ENCODE data around the gene SLC6A8.

The SLC6A8 gene

DNA sequence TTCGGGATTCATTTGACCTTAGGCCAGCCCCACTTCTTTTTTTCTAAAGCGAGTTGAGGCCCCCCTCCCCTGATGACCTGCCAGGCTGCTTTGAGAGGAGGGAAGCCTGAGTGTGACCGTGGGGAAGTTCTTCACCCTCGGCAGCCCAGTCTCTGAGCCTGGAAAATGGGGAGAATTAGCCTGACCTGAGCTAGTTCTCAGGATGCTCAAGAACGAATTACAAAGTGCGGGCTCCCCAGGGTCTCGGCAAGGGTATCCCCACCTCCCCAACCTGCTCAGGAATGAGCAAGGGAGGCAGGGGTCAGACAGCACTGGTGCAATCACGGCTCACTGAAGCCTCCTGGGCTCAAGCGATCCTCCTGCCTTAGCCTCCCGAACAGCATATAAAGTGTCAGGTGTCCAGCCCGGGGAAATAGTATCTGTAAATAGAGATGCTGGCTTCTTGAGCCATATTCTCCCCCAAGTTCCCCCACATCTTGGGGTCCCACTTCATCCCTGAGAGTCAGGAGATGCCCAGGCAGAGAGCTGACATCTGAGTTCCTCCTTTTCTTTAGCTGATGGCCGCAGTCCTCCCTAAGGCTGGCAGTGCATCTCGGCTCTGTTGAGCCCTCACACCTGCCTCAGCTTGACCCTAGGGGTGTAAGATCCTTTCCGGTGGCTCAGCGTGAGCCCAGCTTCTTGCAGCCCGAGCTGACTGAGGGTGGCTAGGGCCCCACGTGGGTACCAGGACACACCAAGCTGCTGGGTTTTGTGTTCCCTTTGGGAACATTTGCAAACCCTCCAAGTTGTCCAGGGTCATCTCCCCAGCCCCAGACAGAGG, 39.2 kb upstream of the SLC6A8 start:
- ATAC-seq (no peak), DNase-seq (no peak)

DNA sequence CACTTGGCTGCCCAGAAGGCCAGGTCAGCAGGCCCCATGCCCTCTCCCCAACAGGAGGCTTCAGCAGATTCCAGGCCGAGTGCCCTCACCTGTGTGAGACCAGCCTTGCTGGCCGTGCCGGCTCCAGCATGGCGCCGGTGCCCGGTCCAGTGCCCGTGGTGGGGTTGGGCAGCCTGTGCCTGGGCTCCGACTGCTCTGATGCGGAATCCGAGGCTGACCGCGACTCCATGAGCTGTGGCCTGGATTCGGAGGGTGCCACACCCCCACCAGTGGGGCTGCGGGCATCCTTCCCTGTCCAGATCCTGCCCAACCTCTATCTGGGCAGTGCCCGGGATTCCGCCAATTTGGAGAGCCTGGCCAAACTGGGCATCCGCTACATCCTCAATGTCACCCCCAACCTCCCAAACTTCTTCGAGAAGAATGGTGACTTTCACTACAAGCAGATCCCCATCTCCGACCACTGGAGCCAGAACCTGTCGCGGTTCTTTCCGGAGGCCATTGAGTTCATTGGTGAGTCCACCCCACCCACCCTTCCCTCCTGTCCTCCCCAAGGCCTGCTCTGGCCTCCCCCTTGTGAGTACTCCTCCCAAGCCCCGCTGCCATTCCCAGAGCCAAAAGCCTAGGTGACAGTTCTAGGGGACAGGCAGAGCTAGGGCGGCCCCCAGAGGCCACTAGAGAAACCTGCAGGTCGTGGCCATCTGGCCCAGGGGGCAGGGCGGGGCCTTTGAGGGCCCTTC, 38.4 kb upstream of the SLC6A8 start:
- ATAC-seq, result peak; percentile 74
- DNase-seq, result peak; percentile 46

DNA sequence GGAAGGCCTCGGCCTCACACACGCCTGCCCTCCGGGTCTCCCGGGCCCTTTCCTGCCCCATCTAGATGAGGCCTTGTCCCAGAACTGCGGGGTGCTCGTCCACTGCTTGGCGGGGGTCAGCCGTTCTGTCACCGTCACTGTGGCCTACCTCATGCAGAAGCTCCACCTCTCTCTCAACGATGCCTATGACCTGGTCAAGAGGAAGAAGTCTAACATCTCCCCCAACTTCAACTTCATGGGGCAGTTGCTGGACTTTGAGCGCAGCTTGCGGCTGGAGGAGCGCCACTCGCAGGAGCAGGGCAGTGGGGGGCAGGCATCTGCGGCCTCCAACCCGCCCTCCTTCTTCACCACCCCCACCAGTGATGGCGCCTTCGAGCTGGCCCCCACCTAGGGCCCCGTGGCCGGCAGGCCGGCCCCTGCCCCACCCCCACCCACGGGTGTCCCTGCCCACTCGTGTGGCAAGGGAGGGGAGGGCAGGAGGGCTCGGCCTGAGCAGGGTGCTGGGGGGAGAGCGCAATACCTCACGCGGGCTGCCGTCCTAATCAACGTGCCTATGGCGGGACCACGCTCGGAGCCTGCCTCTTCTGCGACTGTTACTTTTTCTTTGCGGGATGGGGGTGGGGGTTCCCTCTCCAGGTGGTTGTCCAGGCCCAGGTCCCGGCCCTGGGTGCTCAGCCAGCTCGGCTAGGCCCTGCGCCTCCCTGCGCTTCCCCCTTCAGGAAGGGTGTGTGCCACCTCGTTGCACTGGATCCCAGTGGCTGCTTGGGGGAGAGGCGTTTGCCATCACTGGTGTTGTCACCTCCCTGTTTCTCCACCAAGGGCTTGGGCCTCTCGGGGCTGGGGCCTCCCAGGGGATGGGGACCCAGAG, 37.6 kb upstream of the SLC6A8 start:
- ATAC-seq (no peak), DNase-seq (no peak)

DNA sequence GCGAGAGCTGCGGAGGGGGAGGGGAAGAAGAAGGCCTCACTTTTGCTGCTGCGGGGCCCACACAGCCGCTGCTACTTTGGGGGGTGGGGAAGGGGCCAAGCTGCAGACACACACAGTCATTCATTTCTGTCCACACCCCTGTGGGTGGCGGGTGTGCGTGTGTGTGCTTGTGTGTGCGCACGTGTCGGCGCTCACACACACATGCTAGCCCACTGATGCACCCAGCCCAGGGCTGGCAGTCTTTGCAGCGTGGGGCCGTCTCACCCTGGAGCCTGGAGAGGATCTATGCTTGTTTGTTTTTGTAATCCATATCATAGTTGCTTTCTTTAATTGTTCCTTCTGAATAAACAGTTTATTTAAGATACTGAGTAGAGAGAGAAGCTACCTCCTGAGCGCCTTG, 36.8 kb upstream of the SLC6A8 start:
- DNase-seq (no peak), ATAC-seq (no peak)

DNA sequence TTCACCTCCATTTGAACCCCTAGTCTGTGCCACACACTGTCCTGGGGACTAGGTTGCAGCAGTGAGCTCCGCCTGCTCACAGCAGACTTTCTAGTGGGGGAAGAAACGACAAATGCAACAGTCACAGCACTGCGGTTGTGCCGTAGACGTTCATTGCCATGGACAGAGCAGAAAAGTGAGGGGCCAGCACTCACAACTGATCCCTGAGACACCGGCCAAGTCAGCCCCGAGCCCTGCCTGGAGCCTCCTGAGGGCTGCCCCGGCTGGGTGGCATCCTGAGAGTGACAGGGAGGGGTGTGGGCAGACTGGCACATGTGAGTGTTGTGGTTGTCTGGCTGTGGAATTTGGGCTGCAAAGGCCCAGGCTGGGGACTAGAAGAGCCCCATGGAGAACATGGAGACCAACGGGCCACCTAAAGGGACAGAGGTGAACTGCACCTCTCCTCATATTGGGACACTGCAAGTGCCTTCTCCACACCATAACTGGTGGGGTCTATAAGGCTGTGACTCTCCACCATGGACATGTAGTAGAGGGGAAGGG, 36.1 kb upstream of the SLC6A8 start:
- ATAC-seq, result no peak
- no peak for DNase-seq

DNA sequence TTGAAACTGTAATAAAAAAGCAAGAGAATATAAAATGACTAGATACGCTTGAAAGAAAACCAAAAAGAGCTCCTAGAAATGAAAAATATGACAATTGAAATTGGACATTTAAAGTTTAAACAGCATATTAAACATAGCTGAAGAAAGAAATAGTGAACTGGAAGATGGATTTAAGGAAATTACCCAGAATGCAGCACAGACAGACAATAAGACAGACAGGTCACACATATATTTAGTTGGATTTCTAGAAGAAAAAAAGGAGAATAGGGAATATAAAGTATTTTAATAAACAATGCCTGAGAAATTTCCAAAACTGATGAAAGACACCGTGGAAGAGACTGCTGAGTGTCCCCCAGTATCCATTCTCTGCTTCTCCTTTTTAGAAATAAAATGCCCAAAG, 34.2 kb upstream of the SLC6A8 start:
- ATAC-seq, result no peak
- no peak for DNase-seq

DNA sequence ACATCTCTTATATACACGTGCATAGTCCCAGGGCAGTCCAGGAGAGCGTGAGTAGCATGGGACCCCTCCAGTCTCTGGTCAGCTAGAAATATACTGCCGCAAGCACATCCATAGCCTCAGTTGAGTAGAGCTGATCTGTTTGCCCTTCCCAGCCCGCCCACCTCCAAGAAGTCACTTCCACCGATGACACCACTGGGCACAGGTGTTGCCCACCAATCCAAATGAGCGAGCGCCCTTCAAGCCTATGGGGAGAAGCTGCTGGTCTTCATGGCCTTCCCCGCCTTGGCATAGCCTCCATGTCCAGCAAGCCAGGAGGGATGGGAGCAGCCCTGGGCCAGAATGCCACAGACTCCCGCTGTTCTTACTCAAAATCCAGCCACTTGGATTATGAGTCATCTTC, 30.6 kb upstream of the SLC6A8 start:
- ATAC-seq (no peak), DNase-seq (no peak)

DNA sequence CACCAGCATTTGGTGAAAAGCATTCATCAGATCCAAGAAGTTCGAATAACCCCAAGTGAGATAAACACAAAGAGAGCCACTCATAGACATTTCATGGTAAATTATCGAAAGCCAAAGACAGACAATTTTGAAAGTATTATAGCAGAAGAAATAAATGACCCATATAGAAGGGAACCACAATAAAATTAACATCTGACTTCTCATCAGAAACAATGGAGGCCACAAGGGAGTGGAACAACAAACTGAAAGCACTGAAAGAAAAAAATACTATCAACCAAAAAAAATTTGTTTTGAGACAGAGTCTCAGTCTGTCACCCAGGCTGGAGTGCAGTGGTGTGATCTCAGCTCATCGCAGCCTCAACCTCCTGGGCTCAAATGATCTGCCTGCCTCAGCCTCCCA, 28.5 kb upstream of the SLC6A8 start:
- ATAC-seq (no peak), DNase-seq (no peak)

DNA sequence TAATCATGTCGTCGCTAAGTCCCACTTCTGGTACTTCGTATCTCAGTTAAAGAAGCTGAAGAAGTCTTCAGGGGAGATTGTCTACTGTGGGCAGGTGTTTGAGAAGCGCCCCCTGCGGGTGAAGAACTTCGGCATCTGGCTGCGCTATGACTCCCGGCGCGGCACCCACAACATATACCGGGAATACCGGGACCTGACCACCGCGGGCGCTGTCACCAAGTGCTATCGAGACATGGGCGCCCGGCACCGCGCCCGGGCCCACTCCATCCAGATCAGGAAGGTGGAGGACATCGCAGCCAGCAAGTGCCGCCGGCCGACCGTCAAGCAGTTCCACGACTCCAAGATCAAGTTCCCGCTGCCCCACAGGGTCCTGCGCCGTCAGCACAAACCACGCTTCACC, 25.5 kb upstream of the SLC6A8 start:
- ATAC-seq (no peak), DNase-seq (peak; percentile 65)

DNA sequence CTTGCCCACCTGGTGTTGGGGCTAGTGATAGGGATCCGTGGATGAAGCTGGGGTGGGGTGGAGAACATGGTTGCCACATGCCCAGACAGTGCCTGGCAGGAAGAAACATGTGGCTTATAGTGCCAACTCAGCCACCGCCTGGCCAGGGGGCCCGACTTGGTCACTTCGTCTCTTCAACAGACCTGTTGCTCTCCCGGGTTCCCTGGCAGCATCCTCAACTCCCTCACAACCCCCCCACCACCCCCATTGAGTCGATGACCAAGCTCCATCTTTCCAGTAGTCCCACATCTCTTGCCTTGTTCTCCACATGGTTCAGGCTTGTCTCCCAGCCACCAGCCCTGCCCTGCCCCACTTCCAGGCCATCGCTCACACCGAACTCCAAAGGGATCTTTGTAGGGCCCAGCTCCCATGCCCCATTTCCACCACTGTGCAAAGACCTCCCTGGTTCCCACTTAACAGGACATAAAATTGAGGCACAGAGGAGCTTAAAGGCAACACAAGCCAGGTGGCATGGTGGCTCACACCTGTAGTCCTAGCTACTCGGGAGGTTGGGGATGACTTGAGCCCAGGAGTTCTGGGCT, 21.9 kb upstream of the SLC6A8 start:
- DNase-seq (no peak), ATAC-seq (no peak)

DNA sequence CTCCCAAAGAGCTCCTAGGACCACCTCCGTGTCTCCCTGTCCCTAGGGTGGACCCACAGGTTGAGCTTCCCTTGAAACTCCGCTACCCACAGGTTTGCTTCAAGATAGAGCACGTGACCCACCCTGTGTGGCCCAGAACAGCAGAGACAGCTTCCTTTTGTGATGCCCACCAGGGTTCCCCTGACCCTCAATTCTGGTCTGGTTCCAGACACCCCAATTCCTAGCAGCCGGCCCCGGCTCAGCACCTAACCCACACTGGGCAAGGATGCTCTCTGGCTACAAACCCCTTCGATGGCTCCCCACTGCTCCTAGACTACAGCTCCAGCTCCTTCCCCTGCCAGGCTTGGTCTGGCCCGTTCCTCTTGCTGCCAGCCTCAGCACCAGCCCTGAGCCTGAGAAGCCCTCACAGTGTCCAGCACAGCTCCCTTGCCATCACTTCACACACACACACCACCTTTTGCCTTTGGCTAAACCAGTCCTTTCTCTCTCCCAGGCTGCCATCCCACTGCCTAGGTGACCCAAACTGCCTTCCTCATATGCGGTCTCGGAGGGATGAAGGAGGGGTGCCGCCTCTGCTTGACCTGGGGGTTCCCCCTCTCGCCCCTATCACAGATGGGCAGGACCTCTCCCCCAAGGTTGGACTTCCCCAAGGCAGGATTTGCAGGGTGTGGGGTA, 20.3 kb upstream of the SLC6A8 start:
- DNase-seq, result no peak
- no peak for ATAC-seq

DNA sequence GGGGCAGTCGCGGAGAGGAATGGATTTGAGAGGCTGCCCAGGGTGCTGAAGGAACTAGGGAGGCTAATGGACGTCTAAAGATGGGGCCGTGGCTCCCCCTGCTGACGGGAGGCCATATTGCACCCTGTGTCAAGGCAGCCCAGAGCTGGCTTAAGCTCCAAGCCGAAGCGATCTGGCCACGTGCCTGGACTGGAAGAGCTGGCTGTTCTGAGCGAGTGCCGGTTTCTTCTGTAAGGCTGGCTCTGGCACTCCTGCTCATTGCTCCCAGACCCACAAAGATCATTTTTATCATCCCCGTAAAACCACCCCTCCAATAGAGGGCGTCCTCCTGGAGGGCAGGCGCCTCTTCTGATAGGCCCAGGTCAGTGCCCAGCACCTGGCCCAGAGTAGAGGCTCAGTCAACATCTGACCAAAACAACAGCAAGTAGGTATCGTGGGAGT, 19.8 kb upstream of the SLC6A8 start:
- peak; percentile 73 for ATAC-seq
- peak; percentile 80 for DNase-seq

DNA sequence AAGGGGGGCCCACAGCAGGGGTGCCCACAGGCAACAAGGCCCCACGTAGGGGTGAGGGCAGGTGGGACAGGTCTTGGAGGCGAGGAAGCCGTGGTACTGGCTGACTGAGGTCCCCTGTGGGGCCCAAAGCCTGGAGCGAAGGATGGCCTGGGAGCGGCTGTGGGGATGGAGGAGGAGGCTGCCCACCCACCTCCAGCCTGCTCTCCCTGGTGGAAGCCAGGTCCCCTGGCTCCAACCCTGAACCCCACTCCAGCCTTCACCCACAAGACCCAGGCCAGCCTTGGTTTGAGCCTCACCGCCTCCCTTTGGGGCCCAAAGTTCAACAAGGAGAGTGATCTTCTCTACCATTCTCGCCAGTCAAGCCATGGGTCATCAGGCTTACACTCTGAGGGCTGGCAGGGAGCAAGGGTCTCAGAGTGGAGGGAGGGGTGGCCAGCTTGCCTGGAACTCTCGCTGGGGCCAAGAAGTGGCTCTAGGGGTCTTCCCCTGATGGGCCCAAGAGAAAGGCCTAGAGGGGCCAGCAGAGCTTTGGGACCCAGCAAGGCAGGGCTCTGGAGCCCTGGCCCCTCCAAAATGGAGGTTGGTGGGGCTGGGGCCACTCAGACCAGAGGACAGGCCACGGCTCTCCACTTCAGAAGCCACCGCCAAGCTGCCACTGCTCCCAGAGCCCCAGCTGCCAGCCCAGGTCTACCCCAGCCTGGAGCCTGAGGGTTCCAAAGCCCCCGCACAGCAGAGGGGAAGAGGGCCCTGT, 19.1 kb upstream of the SLC6A8 start:
- DNase-seq (no peak), ATAC-seq (no peak)

DNA sequence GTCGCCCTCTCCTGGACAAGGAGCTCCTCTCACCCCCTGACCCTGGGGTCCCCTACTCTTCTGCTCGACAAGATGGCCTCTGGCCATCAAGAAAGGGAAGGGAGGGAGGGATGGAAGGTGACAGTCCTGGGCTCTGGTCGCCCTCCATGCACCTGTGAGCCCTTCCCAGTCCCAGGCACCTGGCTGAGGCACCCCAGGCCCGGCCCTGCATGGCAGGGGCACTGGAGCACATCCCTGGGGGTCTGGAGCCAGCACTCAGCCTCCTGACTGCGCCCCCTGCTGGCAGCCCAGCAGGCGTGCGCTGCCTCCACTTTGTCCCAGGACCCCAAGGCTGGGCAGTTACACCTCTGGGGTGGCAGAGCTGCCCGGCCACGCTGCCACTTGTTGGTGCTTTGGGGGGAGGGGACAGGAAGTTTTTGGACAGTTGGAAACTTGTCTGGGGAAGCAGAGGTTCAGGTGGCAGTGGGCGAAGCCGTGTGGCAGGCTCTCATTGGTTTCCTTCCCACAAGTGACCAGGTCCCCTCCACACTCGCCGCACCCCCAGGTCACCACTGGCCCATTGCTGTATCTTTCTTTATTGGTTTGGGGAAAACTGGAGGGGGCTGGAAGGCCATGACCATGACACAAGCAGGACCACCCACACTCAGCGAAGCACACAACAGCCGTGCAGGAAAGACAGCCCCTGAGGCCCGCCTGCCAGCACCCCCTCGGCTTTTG, 18.4 kb upstream of the SLC6A8 start:
- ATAC-seq, result peak; percentile 47
- peak; percentile 57 for DNase-seq

DNA sequence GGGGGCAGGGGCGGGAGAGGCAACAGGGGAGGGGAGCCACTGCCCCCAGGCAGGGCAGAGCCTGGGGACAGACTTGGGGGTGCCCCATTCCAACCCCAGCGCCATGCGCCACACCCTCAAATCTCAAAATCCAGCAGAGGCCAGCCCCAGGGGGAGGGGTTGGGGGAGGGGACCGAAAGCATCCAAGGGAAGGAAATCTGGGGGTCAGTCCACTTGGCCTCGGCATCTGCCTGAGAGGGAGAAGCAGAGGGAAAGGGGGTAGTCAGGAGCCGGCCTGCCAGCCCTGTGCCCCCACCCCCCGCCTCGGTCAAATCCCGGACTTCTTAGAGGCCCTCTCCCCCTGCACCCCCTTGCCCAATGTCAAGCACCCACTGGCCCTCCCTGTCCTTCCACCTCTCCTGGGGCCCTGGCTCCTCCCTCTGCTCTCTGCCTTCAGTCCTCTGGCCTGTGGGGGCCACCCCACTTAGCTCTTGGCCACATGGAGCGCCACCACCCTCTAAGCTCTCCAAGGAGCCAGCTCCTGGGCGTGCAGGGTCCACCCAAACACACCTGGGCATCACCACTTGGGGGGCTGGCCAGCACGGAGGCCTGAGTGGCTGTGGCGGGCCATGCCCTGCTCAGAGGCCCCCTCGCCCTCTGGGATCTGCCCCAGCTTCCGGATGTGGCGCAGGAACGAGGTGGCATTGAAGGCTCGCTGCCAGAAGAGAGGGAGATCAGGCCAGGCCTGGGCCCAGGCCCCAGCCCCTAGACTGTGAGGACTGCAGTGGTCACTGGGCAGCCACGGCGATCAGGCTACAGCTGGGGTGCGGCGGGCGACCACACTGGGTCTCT, 17.6 kb upstream of the SLC6A8 start:
- DNase-seq (no peak), ATAC-seq (no peak)

DNA sequence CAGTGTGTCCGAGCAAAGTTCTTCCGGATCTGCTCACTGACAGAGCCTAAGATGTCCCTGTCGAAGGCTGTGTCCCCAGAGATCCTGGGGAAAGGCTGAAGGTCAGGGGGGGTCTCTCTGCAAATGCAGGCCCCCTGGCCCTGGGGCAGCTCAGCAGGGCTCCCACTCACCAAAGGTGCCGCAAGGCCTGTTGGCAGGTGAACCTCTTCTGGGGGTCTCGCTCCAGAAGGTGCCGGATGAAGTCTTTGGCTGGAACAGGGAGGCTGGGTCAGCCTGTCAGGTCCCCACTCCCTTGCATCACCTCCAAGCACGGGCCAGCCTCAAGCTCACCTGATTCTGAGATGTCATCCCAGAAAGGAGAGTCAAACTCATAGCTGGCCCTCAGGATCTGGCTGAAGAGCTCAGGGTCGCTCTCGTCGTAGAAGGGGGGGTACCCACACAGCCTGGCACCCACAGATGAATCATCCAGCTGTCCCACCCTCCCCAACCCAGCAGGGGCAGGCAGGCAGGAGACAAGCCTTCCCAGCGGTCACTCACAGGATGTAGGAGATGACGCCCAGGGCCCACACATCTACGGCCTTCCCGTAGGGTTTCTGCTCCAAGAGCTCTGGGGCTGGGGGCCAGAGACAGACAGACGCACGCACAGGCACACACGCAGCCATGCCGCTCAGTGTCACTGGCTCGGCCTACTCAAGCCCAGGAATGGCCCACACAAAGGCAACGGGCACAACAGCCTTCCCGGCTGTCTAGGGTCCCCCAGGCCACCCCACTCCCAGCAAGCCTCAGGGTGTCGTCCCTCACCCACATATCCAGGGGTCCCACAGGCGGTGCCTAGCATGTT, 16.8 kb upstream of the SLC6A8 start:
- DNase-seq, result no peak

DNA sequence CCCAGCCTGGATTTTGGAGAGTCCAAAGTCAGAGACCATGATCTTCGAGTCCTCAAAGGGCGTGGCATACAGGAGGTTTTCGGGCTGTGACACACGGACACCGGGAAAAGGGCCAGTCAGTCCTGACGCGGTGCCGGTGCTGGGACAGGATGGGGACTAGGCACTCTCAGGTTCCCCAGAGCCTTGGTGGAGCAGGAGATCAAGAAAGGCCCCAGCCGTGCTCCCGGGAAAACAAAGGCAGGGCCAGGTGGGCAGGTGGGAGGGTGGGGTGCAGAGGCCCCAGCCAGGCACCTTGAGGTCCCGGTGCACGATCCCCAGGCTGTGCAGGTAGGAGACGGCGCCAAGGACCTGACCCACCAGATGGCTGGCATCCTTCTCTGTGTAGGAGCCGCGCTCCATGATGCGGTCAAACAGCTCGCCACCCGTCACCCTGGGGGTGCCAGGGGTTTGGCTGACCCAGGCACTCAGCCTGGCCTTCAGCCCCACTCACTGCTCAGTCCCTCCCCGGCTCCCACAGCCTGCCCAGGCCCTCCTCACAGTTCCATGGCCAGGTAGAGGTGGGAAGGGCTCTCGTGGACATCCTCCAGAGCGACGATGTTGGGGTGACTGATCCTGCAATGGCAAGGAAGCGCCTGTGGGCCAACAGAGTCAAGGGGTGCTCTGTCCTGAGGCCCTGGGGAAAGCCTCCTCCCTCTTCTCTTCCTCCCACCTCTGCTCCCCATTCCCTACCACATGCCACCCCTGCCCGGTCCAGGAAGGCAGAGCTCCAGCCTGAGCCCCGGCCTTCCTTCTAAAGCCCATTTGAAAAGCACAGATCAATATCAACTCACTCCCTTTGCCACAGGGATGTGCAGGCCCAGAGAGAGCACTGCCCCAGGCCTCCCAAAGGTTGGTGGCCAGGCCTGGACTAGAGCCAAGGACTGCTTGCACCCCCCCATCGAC, 15.9 kb upstream of the SLC6A8 start:
- ATAC-seq, result no peak
- DNase-seq, result no peak

More for the DNA sequence above, 16.8 kb upstream of the SLC6A8 start:
- no peak for ATAC-seq

Data from stimulated activated naive CD8-positive, alpha-beta T cell treated with anti-CD3 and anti-CD28 coated beads, Interleukin-15, Interleukin-2, amounts not matched to agents 100 U/mL and 50 U/mL, for 24 hours (primary cell).